SK-N-SH treated with all-trans-retinoic acid at 6 μM for 48 hours (cell line): ENCODE data around the gene ADCY5.
A peak's percentile ranks its signal among the peaks of the same experiment; 100 is the strongest.

Source experiments
- ATAC-seq: fragments of 200-7000 bp; cut with Tn5 transposase; 3 replicates; pipeline ENCODE4 v1.9.1; 2020; ENCODE audit warnings: mild to moderate bottlenecking, moderate library complexity
- ARNTL ChIP-seq: fragments of 450-650 bp; formaldehyde crosslinking; IDR thresholded peaks from 2 replicates; pipeline ENCODE4 v1.5.0; 2020; ENCODE audit warnings: low read depth, mild to moderate bottlenecking, moderate library complexity, borderline replicate concordance
- BACH2 ChIP-seq: fragments of 250-450 bp; sonication (Bioruptor Pico); IDR thresholded peaks from 2 replicates; pipeline ENCODE4 v1.9.0; 2021; ENCODE audit warnings: mild to moderate bottlenecking, borderline replicate concordance
- CSDC2 ChIP-seq: fragments of 250-450 bp; sonication (Bioruptor Pico); IDR thresholded peaks from 2 replicates; pipeline ENCODE4 v1.5.0; 2020; ENCODE audit warnings: mild to moderate bottlenecking, moderate library complexity
- ESRRG ChIP-seq: fragments of 250-450 bp; sonication (Bioruptor Pico); IDR thresholded peaks from 2 replicates; pipeline ENCODE4 v1.6.1; 2021; ENCODE audit warnings: mild to moderate bottlenecking
- GLIS3 ChIP-seq: fragments of 250-450 bp; sonication (Bioruptor Pico); IDR thresholded peaks from 2 replicates; pipeline ENCODE4 v1.5.0; 2020; ENCODE audit warnings: mild to moderate bottlenecking, moderate library complexity
- ISL1 ChIP-seq: fragments of 250-450 bp; sonication (Bioruptor Pico); IDR thresholded peaks from 2 replicates; pipeline ENCODE4 v2.1.2; 2022; ENCODE audit warnings: mild to moderate bottlenecking, moderate library complexity
- PPARA ChIP-seq: fragments of 250-450 bp; sonication (Bioruptor Pico); IDR thresholded peaks from 2 replicates; pipeline ENCODE4 v1.5.0; 2020; ENCODE audit warnings: mild to moderate bottlenecking, borderline replicate concordance
- RARB ChIP-seq: fragments of 250-450 bp; sonication (Bioruptor Pico); IDR thresholded peaks from 2 replicates; pipeline ENCODE4 v1.8.0; 2021; ENCODE audit warnings: mild to moderate bottlenecking, moderate library complexity
- SNAI2 ChIP-seq: fragments of 250-450 bp; sonication (Bioruptor Pico); IDR thresholded peaks from 2 replicates; pipeline ENCODE4 v1.5.0; 2020; ENCODE audit warnings: mild to moderate bottlenecking, moderate library complexity
- TCF4 ChIP-seq: fragments of 250-450 bp; sonication (Bioruptor Pico); IDR thresholded peaks from 2 replicates; pipeline ENCODE4 v1.8.0; 2021; ENCODE audit warnings: mild to moderate bottlenecking, moderate library complexity, borderline replicate concordance
- TOX ChIP-seq: fragments of 250-450 bp; sonication (Bioruptor Pico); IDR thresholded peaks from 2 replicates; pipeline ENCODE4 v1.8.0; 2021; ENCODE audit warnings: mild to moderate bottlenecking, moderate library complexity, borderline replicate concordance
- ZC3H10 ChIP-seq: fragments of 250-450 bp; sonication (Bioruptor Pico); IDR thresholded peaks from 2 replicates; pipeline ENCODE4 v1.5.1; 2021; ENCODE audit warnings: mild to moderate bottlenecking, moderate library complexity
- ZFP3 ChIP-seq: fragments of 250-450 bp; sonication (Bioruptor Pico); IDR thresholded peaks from 2 replicates; pipeline ENCODE4 v1.5.0; 2020; ENCODE audit warnings: mild to moderate bottlenecking, moderate library complexity
- ZFP30 ChIP-seq: fragments of 450-650 bp; formaldehyde crosslinking; IDR thresholded peaks from 2 replicates; pipeline ENCODE4 v1.5.0; 2022; ENCODE audit warnings: mild to moderate bottlenecking, moderate library complexity
- ZNF565 ChIP-seq: fragments of 450-650 bp; formaldehyde crosslinking; conservative IDR thresholded peaks from 2 replicates; pipeline ENCODE4 v1.5.0; 2020; ENCODE audit warnings: low read depth, mild to moderate bottlenecking, moderate library complexity
- ZNF70 ChIP-seq: fragments of 450-650 bp; formaldehyde crosslinking; IDR thresholded peaks from 2 replicates; pipeline ENCODE4 v1.5.0; 2020; ENCODE audit warnings: mild to moderate bottlenecking, moderate library complexity
- ZNF8 ChIP-seq: fragments of 450-650 bp; formaldehyde crosslinking; IDR thresholded peaks from 2 replicates; pipeline ENCODE4 v1.5.0; 2020; ENCODE audit warnings: mild to moderate bottlenecking, moderate library complexity
- TF ChIP-seq, protein P1 (sequence below): fragments of 250-450 bp; sonication (Bioruptor Pico); IDR thresholded peaks from 2 replicates; pipeline ENCODE4 v1.8.0; 2020; ENCODE audit warnings: mild to moderate bottlenecking, moderate library complexity, borderline replicate concordance
- TF ChIP-seq, protein P2 (sequence below): fragments of 250-450 bp; sonication (Bioruptor Pico); IDR thresholded peaks from 2 replicates; pipeline ENCODE4 v1.8.0; 2021; ENCODE audit warnings: low read depth, mild to moderate bottlenecking, moderate library complexity, borderline replicate concordance
- TF ChIP-seq, protein P3 (sequence below): fragments of 250-450 bp; sonication (Bioruptor Pico); IDR thresholded peaks from 2 replicates; pipeline ENCODE4 v1.5.1; 2021; ENCODE audit warnings: mild to moderate bottlenecking, moderate library complexity
- TF ChIP-seq, protein P4 (sequence below): fragments of 250-450 bp; sonication (Bioruptor Pico); IDR thresholded peaks from 2 replicates; pipeline ENCODE4 v1.5.1; 2020; ENCODE audit warnings: low read depth, mild to moderate bottlenecking, moderate library complexity
- TF ChIP-seq, protein P5 (sequence below): fragments of 250-450 bp; sonication (Bioruptor Pico); IDR thresholded peaks from 2 replicates; pipeline ENCODE4 v1.5.0; 2020; ENCODE audit warnings: mild to moderate bottlenecking, moderate library complexity

Gene ADCY5

DNA sequence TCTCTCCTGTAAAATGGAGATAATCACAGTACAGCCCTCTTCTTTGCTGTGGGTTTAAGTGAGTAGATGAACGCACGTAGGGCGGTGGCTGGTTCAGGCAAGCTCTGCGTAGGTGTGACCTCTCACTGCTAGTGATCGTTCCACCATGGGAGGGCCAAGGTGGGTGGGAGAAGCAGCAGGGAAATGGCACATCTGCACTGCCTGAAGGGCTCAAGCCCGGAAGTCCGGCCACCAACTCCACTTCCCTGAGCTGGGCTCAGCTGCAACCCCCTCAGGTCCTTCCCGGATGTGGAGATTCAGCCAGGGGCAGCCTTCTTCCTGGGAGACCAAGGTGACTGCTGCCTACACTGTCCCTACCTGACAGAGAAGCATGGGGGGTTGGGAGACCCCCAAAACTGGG lies 102.9 kb downstream of the ADCY5 start:
- no peak for ATAC-seq
- TF ChIP-seq ZNF70 (CRISPR knock-in tag) = no peak
- no peak for TF ChIP-seq TCF4 (CRISPR knock-in tag)
- no peak for TF ChIP-seq BACH2 (CRISPR knock-in tag)
- no peak for TF ChIP-seq TOX (CRISPR knock-in tag)
- TF ChIP-seq CSDC2 = no peak
- no peak for TF ChIP-seq ZFP30 (CRISPR knock-in tag)
- TF ChIP-seq, protein P1, sequence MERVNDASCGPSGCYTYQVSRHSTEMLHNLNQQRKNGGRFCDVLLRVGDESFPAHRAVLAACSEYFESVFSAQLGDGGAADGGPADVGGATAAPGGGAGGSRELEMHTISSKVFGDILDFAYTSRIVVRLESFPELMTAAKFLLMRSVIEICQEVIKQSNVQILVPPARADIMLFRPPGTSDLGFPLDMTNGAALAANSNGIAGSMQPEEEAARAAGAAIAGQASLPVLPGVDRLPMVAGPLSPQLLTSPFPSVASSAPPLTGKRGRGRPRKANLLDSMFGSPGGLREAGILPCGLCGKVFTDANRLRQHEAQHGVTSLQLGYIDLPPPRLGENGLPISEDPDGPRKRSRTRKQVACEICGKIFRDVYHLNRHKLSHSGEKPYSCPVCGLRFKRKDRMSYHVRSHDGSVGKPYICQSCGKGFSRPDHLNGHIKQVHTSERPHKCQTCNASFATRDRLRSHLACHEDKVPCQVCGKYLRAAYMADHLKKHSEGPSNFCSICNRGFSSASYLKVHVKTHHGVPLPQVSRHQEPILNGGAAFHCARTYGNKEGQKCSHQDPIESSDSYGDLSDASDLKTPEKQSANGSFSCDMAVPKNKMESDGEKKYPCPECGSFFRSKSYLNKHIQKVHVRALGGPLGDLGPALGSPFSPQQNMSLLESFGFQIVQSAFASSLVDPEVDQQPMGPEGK = no peak
- TF ChIP-seq ISL1 (CRISPR knock-in tag) = no peak
- no peak for TF ChIP-seq ARNTL (CRISPR knock-in tag)
- TF ChIP-seq ZFP3 (CRISPR knock-in tag) = no peak
- no peak for TF ChIP-seq ESRRG (CRISPR knock-in tag)
- no peak for TF ChIP-seq RARB (CRISPR knock-in tag)

DNA sequence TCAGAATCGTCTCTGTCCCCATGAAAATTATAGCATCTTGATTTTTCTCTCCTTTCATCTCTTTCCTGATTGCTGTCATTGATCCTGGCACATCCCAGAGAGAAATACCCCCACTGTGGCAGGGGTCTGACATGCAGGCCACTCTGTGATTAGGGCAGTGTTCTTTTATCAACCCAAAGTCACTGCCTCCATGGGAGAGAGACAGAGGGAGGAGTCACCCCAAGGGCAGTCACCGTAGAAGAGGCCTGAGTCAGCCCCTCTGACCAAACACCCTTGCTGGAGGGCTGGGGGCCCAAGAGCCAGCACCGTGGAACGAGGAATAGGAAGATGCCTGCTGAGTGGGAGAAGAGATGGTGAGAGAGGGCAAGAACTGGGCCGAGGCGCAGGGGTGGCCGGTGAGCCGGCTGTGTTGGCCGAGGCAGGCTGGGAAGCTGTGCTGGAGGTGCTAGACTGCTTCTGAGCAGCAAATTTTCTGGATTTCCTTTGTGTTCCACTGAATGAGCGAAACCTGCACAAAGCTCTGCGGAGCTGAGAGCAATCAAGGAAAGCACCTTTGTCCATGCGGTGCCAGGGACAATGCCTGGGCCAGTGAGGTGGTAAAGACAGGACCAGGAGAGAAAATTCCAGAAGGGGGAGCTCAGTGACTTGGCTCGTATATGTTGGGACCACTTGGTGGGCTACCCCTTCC lies 103.8 kb downstream of the ADCY5 start:
- TF ChIP-seq TCF4 (CRISPR knock-in tag) = no peak
- TF ChIP-seq ZNF8 (CRISPR knock-in tag) = no peak
- no peak for TF ChIP-seq ZFP30 (CRISPR knock-in tag)
- TF ChIP-seq, all 23 proteins: peak for 0

DNA sequence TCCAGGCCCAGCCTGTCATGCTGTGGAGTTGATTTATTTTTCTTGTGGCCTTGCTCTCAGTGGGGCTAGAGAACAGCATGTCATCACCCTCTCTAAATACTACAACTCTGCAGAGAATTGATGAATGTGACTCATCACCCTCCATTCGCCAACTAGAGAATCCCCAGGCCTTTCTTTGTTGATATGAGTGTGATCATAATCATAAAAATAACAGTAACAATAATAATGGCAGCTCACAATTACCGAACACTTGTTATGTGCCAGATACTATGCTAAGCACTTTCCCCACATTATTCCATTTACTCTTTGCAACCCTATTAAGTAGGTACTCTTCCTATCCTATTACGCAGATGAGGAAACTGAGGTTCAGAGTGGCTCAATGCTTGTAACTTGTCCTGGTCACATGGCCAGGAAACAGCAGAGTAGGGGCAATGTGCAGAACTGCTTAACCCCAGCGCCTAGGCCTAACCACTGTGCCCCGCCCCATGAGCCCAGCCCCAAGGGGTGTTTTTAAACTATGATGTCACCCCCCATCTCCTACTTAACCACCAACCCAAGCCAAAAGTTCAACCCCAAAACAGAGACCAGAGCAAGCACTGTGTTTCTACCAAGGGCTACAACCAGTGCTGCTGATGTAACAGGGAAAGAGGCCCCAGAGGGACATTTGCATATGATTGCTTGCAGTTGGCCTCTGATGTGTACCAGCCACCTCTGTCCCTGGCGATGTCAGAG lies 104.5 kb downstream of the ADCY5 start:
- ATAC-seq = peak; percentile 17; the same call in 1 of the 3 replicates

More for the DNA sequence above, 103.8 kb downstream of the ADCY5 start:
- ATAC-seq = no peak

DNA sequence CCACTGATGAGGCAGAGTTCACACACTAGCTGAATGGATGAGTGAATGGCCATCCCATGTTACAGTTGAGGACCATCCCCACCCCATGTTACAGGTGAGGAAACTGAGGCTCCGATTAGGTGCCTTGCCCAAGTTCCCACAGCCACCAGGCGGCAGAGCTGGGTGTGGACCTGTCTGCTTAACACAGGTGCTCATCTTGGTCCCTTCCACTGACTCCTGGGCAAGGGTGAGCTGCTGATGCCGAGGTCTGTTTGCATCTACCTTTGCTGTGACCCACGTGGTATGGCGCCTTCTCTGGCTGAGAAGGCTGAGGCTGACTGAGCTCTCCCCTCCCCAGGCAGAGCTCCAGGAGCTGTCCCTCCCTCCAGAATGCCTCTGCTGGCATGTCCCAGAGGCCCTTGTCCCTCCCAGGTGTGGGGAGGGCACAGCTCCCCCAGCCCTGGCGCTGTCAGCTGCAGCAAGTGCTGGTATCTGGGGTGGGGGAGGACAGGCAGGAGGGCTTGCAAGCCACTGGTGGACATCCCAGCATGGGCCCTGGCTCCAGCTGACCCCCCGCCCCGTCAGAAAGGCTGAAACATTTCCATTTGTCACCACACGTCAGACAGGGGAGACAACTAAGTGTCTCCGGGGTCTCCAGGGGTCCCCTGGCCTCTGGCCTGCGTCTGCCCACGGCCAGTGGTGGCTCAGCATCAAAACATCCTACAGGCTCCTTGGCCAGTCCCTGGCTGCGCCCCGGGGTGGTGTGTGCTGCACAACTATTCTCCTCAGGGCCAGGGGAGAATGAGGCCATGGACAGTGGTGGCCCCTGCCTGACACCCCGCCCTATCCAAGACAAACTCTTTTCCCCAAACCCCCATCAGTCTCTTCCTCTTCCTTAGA lies 105.4 kb downstream of the ADCY5 start:
- ATAC-seq = no peak; the same call in 2 of the 3 replicates
- TF ChIP-seq ZNF565 (CRISPR knock-in tag) = no peak
- no peak for TF ChIP-seq ZFP3 (CRISPR knock-in tag)
- TF ChIP-seq ARNTL (CRISPR knock-in tag) = no peak
- TF ChIP-seq SNAI2 (CRISPR knock-in tag) = no peak
- TF ChIP-seq PPARA (CRISPR knock-in tag) = no peak
- TF ChIP-seq, protein P2, sequence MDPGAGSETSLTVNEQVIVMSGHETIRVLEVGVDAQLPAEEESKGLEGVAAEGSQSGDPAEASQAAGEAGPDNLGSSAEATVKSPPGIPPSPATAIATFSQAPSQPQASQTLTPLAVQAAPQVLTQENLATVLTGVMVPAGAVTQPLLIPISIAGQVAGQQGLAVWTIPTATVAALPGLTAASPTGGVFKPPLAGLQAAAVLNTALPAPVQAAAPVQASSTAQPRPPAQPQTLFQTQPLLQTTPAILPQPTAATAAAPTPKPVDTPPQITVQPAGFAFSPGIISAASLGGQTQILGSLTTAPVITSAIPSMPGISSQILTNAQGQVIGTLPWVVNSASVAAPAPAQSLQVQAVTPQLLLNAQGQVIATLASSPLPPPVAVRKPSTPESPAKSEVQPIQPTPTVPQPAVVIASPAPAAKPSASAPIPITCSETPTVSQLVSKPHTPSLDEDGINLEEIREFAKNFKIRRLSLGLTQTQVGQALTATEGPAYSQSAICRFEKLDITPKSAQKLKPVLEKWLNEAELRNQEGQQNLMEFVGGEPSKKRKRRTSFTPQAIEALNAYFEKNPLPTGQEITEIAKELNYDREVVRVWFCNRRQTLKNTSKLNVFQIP (CRISPR knock-in tag) = no peak
- no peak for TF ChIP-seq TCF4 (CRISPR knock-in tag)
- no peak for TF ChIP-seq ZC3H10
- no peak for TF ChIP-seq ZFP30 (CRISPR knock-in tag)
- TF ChIP-seq RARB (CRISPR knock-in tag) = no peak
- TF ChIP-seq BACH2 (CRISPR knock-in tag) = no peak
- TF ChIP-seq, protein P1 = no peak
- TF ChIP-seq, protein P3, sequence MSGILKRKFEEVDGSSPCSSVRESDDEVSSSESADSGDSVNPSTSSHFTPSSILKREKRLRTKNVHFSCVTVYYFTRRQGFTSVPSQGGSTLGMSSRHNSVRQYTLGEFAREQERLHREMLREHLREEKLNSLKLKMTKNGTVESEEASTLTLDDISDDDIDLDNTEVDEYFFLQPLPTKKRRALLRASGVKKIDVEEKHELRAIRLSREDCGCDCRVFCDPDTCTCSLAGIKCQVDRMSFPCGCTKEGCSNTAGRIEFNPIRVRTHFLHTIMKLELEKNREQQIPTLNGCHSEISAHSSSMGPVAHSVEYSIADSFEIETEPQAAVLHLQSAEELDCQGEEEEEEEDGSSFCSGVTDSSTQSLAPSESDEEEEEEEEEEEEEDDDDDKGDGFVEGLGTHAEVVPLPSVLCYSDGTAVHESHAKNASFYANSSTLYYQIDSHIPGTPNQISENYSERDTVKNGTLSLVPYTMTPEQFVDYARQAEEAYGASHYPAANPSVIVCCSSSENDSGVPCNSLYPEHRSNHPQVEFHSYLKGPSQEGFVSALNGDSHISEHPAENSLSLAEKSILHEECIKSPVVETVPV (CRISPR knock-in tag) = no peak
- no peak for TF ChIP-seq GLIS3 (CRISPR knock-in tag)
- TF ChIP-seq, protein P4, sequence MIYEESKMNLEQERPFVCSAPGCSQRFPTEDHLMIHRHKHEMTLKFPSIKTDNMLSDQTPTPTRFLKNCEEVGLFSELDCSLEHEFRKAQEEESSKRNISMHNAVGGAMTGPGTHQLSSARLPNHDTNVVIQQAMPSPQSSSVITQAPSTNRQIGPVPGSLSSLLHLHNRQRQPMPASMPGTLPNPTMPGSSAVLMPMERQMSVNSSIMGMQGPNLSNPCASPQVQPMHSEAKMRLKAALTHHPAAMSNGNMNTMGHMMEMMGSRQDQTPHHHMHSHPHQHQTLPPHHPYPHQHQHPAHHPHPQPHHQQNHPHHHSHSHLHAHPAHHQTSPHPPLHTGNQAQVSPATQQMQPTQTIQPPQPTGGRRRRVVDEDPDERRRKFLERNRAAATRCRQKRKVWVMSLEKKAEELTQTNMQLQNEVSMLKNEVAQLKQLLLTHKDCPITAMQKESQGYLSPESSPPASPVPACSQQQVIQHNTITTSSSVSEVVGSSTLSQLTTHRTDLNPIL = no peak
- TF ChIP-seq, protein P5, sequence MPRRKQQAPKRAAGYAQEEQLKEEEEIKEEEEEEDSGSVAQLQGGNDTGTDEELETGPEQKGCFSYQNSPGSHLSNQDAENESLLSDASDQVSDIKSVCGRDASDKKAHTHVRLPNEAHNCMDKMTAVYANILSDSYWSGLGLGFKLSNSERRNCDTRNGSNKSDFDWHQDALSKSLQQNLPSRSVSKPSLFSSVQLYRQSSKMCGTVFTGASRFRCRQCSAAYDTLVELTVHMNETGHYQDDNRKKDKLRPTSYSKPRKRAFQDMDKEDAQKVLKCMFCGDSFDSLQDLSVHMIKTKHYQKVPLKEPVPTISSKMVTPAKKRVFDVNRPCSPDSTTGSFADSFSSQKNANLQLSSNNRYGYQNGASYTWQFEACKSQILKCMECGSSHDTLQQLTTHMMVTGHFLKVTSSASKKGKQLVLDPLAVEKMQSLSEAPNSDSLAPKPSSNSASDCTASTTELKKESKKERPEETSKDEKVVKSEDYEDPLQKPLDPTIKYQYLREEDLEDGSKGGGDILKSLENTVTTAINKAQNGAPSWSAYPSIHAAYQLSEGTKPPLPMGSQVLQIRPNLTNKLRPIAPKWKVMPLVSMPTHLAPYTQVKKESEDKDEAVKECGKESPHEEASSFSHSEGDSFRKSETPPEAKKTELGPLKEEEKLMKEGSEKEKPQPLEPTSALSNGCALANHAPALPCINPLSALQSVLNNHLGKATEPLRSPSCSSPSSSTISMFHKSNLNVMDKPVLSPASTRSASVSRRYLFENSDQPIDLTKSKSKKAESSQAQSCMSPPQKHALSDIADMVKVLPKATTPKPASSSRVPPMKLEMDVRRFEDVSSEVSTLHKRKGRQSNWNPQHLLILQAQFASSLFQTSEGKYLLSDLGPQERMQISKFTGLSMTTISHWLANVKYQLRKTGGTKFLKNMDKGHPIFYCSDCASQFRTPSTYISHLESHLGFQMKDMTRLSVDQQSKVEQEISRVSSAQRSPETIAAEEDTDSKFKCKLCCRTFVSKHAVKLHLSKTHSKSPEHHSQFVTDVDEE (CRISPR knock-in tag) = no peak

More for the DNA sequence above, 104.5 kb downstream of the ADCY5 start:
- TF ChIP-seq ISL1 (CRISPR knock-in tag) = peak; percentile 58
- TF ChIP-seq ZFP3 (CRISPR knock-in tag) = no peak
